NCI-H1930 (cell line): Measurements from ENCODE around the gene FANCD2OS.
"Not testable (repeated sequence)": the region's sequence is repeated elsewhere in the genome, so short reads cannot be mapped to it uniquely, and the experiment has no call there.

Source experiments
- DNase-seq, 2 experiments: peaks; one replicate each; lab custom pipeline; 2025; lab: John Stamatoyannopoulos, UW

FANCD2OS gene, protein sequence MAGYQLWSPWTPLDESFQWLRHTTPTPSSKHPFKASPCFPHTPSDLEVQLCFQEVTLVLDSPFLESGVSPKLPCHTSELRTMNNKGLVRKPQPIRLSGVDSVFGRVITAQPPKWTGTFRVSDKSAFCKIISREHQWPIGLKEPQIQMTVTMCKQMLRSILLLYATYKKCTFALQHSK

DNA sequence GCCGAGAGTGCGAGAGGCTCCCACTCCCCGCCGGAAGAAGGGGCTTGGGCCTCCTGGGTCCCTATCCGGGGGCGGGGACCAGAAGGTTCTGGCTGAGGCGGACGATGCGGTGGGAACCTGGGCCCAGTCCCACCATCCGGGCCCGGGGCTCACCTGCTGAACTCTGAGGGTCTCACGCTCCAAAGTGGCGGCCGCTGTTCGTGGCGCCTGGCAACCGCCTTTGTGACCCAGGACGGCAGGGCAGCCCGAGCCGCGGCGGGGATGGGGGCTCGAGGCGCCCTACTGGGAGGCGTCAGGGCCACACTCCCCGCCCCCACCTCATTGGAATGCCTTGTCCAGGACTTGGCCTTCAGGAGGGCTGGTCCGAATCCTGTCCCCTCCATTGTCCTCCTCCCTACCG lies at the start of gene FANCD2OS:
Gene FANCD2OS (minus strand): TSS at position 165 of the 400 bp plus-strand sequence. CDS start 3,481 bp downstream, outside the sequence.
- no peak for DNase-seq

DNA sequence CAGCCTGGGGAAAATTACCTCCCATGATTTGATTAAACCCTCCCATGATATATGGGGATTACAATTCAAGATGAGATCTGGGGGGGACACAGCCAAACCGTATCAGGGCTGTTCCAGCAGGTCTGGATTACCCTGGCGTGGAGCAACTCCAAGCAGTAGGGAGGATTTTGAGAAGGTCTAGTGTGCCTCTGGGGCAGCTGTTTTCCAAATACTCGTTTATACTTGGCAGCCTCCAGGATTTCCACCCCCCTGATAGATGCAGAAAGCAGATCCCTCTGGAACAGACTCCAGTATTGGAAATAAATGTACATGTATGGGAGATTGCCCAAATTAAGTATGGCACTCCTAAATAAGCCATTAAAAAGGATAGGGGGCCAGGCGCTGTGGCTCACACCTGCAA lies 49.0 kb upstream of the FANCD2OS start:
- DNase-seq: no peak

DNA sequence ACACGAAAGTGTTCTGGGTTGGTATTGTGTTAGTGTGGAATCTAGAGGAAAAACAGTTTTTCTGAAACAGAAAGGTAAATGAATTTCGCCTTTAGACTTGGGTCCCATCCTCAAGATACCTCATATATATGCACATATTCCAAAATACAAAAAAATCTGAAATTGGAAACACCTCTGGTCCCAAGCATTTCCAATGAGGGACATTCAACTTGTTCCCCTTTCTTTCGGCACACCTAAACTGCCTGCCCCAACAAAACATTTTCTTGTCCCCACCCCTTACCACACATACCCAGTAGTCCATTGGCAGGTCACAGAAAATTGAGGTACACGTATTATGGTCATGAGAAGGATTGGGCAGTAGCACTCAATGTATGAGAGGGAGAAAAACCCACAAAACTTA lies 47.6 kb upstream of the FANCD2OS start:
- no peak for DNase-seq

DNA sequence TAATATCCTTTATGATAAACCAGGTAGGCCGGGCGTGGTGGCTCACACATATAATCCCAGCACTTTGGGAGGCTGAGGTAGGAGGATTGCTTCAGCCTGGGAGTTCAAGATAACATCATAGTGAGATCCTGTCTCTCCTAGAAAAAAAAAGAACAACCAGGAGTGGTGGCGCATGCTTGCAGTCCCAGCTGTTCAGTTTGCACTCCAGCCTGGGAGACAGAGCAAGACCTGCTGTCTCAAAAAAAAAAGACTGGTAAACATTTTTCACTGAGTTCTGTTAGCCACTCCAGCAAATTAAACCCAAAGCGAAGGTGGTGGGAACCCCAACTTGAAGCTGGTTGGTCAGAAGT lies 47.0 kb upstream of the FANCD2OS start:
- no peak for DNase-seq

DNA sequence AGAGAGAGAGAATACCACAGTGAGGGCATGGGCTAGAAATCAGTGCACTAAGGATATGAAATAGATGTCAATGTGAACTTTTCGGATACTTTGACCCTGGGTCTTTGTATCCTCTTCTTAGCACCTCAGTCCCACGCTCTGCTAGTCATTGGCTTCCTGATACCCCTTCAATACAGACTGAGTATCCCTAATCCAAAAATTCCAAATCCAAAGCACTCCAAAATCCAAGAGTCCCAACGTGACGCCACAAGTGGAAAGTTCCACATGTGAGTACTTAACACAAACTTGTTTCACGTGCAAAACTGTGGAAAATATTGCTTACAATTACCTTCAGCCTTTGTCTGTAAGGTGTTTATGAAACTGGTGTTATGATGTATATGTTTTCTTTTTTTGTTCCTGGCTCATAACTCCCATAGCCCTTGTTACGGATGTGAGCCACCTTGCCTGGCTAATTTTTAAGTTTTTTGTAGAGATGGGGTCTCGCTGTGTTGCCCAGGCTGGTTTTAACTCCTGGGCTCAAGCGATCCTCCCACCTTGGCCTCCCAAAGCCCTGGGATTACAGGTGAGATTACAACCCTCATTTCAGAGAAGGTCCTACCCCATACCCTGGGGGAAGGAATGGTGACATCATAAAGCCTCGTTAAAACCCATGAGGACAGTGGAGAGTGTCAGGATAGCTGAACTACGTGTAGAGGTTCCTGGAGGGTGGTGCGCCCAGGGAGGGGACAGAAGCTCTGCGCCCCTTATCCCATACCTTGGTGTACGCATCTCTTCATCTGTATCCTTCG lies 46.5 kb upstream of the FANCD2OS start:
- DNase-seq: no peak

- DNase-seq: no peak
These were observed 42.9 kb upstream of the FANCD2OS start for GRCh38 chr3:10150987-10151386.

- no peak for DNase-seq
These were observed 41.2 kb upstream of the FANCD2OS start for GRCh38 chr3:10149226-10149625.

- no peak for DNase-seq
These were observed 37.6 kb upstream of the FANCD2OS start for GRCh38 chr3:10145685-10146084.

DNA sequence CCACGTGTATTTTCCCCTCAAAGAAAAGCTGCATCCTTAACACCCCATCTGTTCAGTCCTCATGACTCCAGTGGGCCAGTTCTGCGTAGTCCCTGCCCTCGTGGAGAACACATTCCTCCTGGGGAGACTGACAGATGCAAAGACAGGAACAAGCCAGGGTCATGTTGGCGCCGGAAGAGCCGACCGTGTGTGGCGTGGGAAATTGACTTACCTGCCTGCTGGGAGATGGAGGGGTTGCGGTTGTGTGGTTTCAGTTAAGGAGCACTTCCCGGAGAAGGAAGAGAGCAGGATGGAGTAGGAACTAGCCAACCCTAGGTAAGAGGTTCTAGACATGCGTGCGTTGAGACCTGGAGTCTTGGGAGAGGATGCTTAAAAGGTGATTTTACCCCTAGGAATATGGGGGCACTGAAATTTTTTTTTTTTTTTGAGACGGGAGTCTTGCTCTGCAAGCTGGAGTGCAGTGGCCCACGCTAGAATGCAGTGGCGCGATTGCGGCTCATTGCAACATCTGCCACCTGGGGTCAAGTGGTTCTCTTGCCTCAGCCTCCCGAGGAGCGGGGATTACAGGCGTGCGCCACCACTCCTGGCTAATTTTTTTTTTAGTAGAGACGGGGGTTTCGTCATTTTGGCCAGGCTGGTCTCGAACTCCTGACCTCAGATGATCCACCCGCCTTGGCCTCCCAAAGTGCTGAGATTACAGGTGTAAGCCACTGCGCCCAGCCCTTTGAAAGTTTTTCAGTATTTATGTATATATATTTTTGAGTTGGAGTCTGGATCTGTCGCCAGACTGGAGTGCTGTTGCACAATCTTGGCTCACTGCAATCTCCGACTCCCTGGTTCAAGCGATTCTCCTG lies 34.9 kb upstream of the FANCD2OS start:
- no peak for DNase-seq

GRCh38 chr3:10140996-10141546 lies 33.0 kb upstream of the FANCD2OS start:
- no peak for DNase-seq

DNA sequence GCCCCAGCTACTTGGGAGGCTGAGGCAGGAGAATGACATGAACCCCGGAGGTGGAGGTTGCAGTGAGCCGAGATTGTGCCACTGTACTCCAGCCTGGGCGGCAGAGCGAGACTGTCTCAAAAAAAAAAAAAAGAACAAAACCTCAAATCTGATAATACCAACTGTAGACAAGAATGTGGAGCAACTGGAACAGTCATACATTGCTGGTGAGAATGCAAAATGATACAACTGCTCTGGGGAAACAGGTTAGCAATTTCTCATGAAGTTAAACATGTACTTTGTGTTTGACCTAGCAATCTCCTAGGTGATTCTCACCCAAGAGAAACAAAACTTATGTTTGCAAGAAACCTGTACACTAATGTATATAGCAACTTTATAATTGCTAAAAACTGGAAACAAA lies 29.1 kb upstream of the FANCD2OS start:
- no peak for DNase-seq

GRCh38 chr3:10136426-10137005 lies 28.5 kb upstream of the FANCD2OS start:
- DNase-seq: no peak

DNA sequence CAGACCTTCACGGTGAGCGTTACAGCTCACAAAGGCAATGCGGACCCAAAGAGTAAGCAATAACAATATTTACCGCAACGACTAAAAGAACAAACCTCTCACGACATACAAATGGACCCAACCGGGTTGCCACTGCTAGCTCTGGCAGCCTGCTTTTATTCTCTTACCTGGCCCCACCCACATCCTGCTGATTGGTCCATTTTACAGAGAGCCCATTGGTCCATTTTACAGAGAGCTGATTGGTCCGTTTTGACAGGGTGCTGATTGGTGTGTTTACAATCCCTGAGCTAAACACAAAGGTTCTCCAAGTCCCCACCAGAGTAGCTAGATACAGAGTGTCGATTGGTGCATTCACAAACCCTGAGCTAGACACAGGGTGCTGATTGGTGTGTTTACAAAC lies 27.8 kb upstream of the FANCD2OS start:
- not testable (repeated sequence) for DNase-seq

DNA sequence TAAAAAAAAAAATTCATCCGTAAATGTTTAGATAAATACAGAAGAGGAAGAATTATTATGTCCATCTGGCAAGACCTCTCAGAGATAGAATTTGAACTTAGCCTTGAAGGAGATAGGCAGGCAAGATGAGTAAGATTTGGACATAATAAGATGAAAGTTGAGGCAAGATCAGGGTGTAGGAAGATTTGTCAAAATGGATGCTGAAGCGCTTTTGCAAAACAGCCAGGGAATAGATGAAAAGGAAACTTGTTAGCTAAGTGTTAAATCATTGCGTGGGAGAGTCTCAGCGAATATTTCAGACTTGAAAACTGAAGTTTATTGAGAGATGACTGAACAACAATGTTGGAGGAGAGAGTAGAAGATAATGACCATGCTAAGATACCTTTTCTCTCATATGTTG lies 14.7 kb upstream of the FANCD2OS start:
- no peak for DNase-seq

- no peak for DNase-seq
These were observed 13.0 kb upstream of the FANCD2OS start for GRCh38 chr3:10121064-10121463.

DNA sequence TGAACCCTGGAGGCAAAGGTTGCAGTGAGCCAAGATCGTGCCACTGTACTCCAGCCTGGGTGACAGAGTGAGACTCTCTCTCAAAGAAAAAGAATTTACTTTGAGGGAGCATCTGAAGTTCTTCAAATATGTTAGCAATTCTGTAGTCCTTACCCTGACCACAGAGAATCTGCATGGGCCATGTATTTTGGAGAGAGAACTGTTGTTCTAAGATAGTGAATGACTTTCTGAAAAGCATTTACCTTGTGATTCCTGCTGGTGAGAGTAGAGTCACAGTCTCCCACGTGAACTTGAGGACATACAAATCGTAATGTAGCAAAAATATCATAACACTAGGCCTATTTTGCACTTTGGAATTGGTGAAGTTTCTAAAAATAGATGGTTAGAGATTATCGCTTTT lies 11.3 kb upstream of the FANCD2OS start:
- no peak for DNase-seq

- no peak for DNase-seq
These were observed 8.9 kb upstream of the FANCD2OS start for GRCh38 chr3:10116928-10117327.

DNA sequence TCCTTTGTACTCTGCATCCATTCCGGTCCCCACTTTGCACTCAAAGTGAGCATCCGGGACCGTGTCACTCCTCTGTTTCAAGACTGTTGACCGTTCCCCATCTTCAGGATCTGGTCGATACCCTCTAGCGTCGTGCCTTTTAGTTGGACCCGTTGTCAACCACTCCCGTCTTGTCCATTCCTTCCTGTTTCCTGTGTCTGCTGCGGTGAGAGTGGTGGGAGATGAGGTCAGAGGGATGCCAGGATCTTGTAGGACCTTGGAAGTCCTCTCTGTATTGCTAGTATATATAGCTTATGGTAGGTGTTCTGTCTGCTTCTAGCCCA lies 8.0 kb upstream of the FANCD2OS start:
- DNase-seq: no peak

DNA sequence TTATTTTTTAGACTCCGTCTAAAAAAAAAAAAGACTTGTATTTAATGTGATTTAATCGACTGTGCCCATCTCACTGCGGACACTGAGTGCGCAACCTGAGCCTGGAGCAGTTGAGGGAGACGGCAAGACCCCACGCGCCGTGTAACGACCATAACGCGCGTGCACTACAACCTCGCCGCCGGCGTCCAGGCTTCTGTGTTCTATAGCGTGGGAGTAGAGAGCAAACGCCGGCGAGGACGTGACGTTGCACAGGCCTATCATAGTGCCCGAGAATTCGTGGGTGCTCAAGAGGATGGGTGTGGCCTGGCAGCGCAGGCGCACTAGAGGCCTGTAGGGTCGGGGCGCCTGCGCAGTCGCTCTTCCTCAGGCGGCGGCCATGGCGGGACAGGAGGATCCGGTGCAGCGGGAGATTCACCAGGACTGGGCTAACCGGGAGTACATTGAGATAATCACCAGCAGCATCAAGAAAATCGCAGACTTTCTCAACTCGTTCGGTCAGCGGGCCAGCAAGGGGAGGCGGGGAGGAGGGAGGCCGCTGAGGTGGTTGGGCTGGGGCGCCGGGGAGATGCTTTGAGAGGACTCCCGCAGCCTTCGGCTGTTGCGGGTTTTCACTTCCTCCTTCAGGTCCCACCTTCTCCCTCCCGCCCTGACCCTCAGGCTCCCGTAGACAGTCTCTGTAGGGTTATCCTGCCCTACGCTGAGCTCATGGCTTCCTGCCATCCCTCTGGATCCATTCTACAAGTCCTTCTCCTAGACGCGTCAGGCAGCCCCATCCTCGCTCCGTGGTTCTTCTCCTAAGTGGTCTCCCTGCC lies 7.5 kb upstream of the FANCD2OS start, which contains the start of gene BRK1:
Gene BRK1 (plus strand): TSS at position 350 of the 812 bp plus-strand sequence. CDS start 27 bp downstream, at position 377.
- peak; percentile 85 to 88 for DNase-seq

DNA sequence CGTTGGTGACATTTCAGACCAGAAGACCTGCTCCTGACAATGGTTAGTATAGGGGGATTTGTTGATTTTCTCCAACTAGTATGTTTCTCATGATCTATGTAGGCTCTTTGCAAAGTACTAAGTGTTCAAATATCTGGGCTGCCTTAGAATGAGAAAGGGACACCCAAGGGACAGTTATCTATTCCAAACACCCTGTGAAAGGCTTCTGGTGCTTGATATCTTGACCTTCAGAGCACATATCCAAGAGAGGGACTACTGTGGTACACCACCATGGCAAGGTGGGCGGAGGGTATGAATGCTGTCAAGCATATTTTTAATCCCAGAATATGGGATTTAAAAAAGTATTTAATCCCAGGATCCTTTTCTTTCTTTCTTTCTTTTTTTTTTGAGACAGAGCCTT lies 1.1 kb downstream of the FANCD2OS start:
- no peak for DNase-seq

DNA sequence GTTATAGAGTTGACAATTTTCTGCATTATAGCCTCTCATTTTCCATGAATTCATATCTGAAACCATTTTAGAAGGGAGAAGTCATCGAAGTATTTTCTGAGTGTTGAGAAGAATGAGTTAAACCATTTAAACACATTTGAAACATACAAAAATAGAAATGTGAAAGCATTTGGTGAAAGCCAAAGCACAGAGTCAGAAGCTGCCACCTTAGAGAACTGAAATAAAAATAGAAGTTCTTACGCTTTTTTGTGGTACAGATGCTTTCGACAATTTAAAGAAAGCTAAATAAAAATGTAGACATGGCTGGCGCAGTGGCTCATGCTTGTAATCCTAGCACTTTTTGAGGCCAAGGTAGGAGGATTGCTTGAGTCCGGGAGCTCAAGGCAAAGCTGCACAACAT lies 9.0 kb downstream of the FANCD2OS start:
- no peak for DNase-seq
